Activated CD4-positive, alpha-beta T cell treated with anti-CD3 and anti-CD28 coated beads, Interleukin-2, amount 50 U/mL, for 48 hours (primary cell): ENCODE measurements around the gene POLA2.
A peak's percentile ranks its signal among the peaks of the same experiment; 100 is the strongest.
"Not testable (repeated sequence)": the region's sequence is repeated elsewhere in the genome, so short reads cannot be mapped to it uniquely, and the experiment has no call there.

ENCODE experiments used
- DNase-seq, 2 experiments: peaks; one replicate each; pipeline ENCODE4 v3.0.0-alpha.2; 2020

The POLA2 gene

DNA sequence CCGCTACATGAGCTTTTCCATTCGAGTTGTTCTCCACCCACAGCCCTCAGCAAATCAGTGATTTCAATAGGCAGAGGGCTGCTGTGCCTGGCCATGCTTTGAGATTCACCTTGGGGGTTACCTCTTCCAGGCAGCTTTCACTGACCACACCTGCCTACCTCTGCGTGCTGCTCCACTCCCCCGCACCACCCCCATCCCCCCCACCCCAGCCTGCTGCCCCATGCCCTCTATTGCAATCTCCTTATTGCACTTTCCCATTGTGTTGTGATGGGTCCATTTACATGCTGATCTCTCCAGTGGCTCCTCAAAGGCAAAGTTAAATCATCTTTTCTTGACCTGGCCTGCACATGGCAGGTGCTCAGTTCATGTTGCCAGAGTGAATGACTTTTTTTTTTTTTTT lies 18.0 kb upstream of the POLA2 start:
- DNase-seq = no peak

DNA sequence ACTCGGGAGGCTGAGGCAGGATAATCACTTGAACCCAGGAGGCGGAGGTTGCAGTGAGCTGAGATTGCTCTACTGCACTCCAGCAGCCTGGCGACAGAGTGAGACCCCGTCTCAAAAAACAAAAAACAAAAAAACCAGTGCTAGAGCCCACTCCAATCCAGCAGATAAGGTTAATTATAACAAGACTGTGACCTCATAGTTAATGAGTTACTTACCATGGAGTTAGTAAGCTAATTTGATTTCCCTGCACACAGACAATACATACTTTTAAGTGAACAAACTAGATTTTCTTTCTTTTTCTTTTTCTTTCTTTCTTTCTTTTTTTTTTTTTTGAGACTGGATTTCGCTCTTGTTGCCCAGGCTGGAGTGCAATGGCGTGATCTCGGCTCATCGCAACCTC lies 16.7 kb upstream of the POLA2 start:
- not testable (repeated sequence) for DNase-seq

GRCh38 chr11:65246506-65246905 lies 15.3 kb upstream of the POLA2 start:
- no peak for DNase-seq

DNA sequence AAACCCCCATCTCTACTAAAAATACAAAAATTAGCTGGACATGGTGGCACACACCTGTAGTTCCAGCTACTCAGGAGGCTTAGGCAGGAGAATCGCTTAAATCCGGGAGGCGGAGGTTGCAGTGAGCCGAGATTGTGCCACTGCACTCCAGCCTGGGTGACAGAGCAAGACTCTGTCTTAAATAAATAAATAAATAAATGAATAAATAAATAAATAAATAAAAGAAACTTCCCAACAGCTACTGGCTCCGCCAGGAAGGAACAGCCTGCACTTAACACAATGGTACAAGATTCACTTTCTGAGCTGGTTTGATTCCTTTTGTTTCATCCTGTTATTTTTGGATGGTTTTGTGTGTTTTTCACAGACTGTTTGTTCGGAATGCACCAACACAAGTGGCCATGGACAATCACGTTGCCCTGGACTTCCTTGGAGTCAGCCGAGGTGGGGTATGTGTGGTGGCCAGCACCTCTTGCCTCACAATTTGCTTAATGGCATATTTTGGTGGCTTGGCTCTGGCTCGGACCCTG lies 13.5 kb upstream of the POLA2 start:
- not testable (repeated sequence) for DNase-seq

GRCh38 chr11:65251476-65251875 lies 10.3 kb upstream of the POLA2 start:
- DNase-seq = no peak

- DNase-seq = no peak
These were observed 7.0 kb upstream of the POLA2 start for GRCh38 chr11:65254724-65255123.

GRCh38 chr11:65258988-65259387 lies 2.8 kb upstream of the POLA2 start:
- DNase-seq = no peak

- DNase-seq = no peak
These were observed 1.5 kb upstream of the POLA2 start for GRCh38 chr11:65260302-65260701.

GRCh38 chr11:65260756-65261590 lies 789 bp upstream of the POLA2 start:
- no peak for DNase-seq

- DNase-seq = peak in 1 of 2 experiments; percentile 45
These were observed 569 bp downstream of the POLA2 start for GRCh38 chr11:65262381-65262680.

DNA sequence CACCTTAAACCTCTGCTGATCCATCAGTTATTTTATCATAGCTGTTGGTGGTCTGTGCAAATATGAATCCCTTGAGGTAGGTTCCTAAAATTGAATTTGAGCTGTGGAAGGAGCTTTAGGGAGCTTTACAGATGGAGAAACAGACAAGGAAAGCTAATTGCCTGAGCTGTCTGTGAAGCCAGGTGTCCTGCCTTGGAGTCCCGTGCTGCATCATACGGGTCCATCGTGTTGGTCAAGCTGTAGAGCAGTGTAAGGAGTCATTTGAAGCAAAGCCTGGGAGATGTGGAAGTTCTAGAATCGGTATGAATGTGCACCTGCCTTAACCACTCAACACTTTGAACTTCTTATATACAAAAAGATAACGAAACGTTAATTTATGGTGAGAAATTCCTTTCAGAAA lies 1.0 kb downstream of the POLA2 start:
- peak in 1 of 2 experiments; percentile 19 for DNase-seq

DNA sequence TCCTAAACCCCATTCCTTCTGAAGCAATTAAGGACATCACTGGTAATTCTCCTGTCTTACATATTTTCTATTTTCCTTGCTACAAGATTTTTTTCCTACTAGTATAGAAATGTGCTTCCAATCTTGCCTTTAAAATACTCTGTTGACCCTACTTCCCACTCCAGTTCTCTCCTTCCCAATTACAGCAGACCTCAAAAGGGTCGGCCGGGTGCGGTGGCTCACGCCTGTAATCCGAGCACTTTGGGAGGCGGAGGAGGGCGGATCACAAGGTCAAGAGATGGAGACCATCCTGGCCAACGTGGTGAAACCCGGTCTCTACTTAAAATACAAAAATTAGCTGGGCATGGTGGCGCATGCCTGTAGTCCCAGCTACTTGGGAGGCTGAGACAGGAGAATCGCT lies 3.0 kb downstream of the POLA2 start:
- DNase-seq = not testable (repeated sequence)

GRCh38 chr11:65266210-65266609 lies 4.4 kb downstream of the POLA2 start:
- no peak for DNase-seq

GRCh38 chr11:65274735-65275682 lies 13.2 kb downstream of the POLA2 start:
- peak; percentile 15 to 29 for DNase-seq

- no peak for DNase-seq
These were observed 14.1 kb downstream of the POLA2 start for GRCh38 chr11:65275906-65276305.

DNA sequence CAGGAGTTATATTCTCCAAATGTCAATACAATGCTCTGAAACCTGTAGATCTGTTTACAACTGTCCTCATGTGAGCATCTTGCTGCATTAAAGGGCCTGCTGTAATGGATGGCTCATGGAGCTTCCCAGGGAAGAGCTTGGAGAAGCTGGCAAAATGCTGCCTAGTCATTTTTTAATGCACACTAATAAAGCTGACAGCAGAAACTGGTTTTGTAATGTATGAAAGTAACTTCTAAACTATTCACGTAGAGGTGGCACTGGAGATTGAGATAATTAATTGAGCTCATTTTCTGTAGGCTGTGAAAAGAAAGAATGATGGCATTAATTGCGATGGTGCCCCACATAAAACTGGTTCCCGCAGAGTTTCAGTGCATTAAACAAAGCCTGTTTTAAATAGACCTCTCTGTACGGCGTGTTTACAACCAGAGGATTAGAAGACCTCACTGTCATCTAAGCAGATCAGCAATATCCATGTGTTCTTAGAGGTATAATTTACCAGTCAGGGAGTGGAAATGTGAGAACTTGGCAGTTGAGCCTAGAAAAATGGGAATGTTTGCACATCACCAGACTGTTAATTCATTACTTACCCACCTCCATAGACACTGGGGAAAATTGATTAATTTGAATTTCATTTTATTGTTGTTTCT lies 16.0 kb downstream of the POLA2 start:
- no peak for DNase-seq

- no peak for DNase-seq
These were observed 16.6 kb downstream of the POLA2 start for GRCh38 chr11:65278356-65278755.

GRCh38 chr11:65279279-65279678 lies 17.5 kb downstream of the POLA2 start:
- DNase-seq = no peak

DNA sequence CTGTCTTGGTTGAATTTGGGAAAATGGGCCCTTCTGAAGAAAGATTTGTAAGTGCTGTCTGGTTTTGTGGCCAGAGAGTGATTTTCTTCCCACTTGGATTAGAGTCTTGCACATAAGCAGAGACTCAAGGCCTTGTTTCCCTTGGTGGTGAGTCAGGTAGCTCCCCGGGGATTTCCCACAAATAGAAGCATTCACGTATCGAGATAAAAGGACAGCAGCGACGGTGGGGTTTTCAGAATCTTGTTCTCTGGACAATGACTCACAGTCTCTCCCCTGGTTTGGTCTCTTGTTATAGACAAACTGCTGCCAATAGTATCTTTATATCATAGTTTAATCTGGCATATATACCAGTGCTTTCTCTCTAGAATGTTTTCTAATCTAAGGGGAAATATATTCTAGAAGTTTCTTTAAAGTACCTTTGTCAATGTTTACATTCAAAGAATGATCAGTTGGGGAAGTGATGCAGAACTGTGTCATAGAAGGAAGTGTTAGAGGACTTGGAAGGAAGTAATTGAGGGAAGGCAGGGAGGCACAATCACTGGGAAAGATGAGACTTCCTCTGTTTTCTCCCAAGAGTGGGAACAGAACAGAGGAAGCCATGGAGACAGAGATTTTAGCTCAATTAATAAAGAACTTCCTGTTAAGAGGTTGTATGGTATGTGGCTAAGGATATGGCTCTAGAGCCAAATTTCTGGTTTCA lies 18.1 kb downstream of the POLA2 start:
- peak; percentile 53 to 72 for DNase-seq

DNA sequence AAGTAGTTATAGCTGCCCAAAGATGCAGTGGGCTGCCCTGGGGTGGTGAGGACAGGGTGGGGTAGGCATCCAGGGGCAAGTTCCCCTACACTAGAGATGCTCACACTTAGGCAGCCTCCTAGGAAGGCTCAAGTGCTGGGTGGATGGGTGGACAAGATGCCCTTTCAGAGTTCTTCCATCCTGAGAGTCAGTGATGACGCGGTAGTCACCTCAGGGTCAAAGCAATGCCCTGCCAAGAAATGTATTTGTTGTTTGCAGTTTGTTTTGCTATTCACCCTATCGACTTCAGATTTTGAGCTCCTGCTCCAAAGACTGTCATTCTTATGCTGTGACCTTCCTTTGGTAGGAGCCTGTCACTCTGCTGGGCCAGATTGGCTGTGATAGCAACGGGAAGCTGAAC lies 18.9 kb downstream of the POLA2 start:
- DNase-seq = no peak

DNA sequence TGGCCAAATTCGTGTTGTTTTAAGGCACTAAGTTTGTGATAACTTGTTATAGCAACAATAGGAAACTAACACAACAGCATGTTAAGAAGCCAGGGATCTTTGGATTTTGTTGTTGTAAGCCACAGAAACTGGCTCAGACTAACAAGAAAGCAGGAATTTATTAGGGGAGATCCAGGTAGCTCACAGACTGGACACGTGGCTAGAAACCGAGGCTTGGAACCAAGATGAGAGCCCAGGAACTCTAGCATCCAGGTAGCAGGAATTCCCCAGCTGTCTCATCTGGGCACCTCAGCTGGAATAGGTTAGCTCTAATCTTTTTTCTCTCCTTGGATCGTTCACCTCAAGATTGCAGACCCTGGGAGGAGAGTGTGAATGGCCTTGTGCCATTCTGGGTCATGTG lies 24.9 kb downstream of the POLA2 start:
- DNase-seq = no peak

DNA sequence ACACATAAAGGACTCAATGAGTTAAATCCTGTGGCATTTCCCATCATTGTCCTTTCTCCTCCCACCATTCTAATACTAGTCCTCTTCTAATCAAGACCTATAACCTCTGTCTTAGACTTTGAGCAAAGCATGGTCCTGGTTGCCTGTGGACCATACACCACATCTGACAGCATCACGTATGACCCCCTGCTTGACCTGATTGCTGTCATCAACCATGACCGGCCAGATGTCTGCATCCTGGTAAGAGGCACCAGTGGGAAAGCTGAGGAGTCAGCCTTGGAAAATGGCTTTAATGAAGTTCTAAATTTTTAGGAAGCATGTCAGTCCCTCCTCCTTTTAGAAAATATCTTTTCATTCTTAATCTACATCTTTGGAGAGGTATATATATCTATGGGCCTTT lies 25.8 kb downstream of the POLA2 start:
- no peak for DNase-seq
